ENCODE measurements around the gene STK36. TPM values are rescaled to one million over a fixed set of nuclear protein-coding genes. Genes with fewer than 3 reads are reported as not detected.

The STK36 gene
- total RNA-seq, 2 experiments from 2014 or later, result 9.8 to 12.7 TPM

GRCh38 chr2:218659988-218660358, 11.9 kb upstream of the STK36 start:
- peaks cover 35% of the 10 kb centered on the region for H3K4me1 Mint-ChIP-seq (ENCODE audit: low read depth)
- Histone ChIP-seq H3K9me3 (ENCODE audit: control insufficient read depth in 1 of 2, insufficient read depth in 1 of 2, low read length in 2 of 2) (no peaks in the 10 kb centered on the region), H3K4me1 (ENCODE audit: insufficient read depth, low read length) (peaks cover 19% of the 10 kb centered on the region), H3K36me3 (ENCODE audit: insufficient read depth, low read length) (peaks cover 54% of the 10 kb centered on the region), H3K27me3 (ENCODE audit: control insufficient read depth in 1 of 2, insufficient read depth in 2 of 2, low read length in 2 of 2) (no peaks in the 10 kb centered on the region), H3K4me3 (ENCODE audit: low read length) (peak overlapping the region; percentile 79), H3K27ac (ENCODE audit: low read depth in 1 of 2, low read length in 2 of 2) (peak overlapping the region in 1 of 2 donors; percentile 24)
- no peak for TF ChIP-seq CTCF (IDR thresholded peaks at IDR 0.05)
- H3K27me3 Mint-ChIP-seq, result no peaks in the 10 kb centered on the region
- ChIA-PET POLR2A (interaction anchor here (0.5 to 5.9 kb wide), 17 partner anchors 8 to 937 kb away, joined by 3 to 84 read pairs (median 5); partner anchors contain the start of genes AAMP, DNAJB2, DNPEP and PNKD), CTCF (interaction anchor here (0.7 to 2.8 kb wide), 6 partner anchors 12 to 435 kb away, joined by 3 to 23 read pairs (median 10); partner anchors contain the start of genes RNF25, STK36 and TTLL4)
- intact Hi-C loops (cut with DNase I, micrococcal nuclease), result loop anchor here (1.0 to 10.0 kb wide), 9 partner anchors 11 to 727 kb away; partner anchors contain the start of genes AAMP (in 1 of the 2), CNOT9 (in 1 of the 2), DNPEP (in 1 of the 2) and PNKD (in 1 of the 2)
- H3K36me3 Mint-ChIP-seq (ENCODE audit: low read depth), result peaks cover 88% of the 10 kb centered on the region
- H3K27ac Mint-ChIP-seq, result peak overlapping the region; percentile 89
- ATAC-seq (ENCODE audit: poor library complexity), result no peak
- H3K9me3 Mint-ChIP-seq, result no peaks in the 10 kb centered on the region
- peak overlapping the region; percentile 95 for H3K4me3 Mint-ChIP-seq
- no peak for DNase-seq

GRCh38 chr2:218662377-218662776, 9.5 kb upstream of the STK36 start:
- Mint-ChIP-seq H3K36me3 (ENCODE audit: low read depth) (peaks cover 87% of the 10 kb centered on the region), H3K27ac (no peak overlapping the region), H3K9me3 (no peaks in the 10 kb centered on the region), H3K4me1 (ENCODE audit: low read depth) (peaks cover 29% of the 10 kb centered on the region), H3K27me3 (no peaks in the 10 kb centered on the region), H3K4me3 (peak overlapping the region; percentile 69)
- ChIA-PET POLR2A (interaction anchor here (5.9 kb wide), 1 partner anchor 9 kb away, joined by 84 read pairs; the partner anchor contains the start of genes RNF25 and STK36), CTCF (no interaction called here)
- DNase-seq (no peak), ATAC-seq (ENCODE audit: poor library complexity) (no peak)
- Histone ChIP-seq H3K9me3 (ENCODE audit: control insufficient read depth in 1 of 2, insufficient read depth in 1 of 2, low read length in 2 of 2) (no peaks in the 10 kb centered on the region), H3K4me3 (ENCODE audit: low read length) (no peak overlapping the region), H3K27me3 (ENCODE audit: control insufficient read depth in 1 of 2, insufficient read depth in 2 of 2, low read length in 2 of 2) (no peaks in the 10 kb centered on the region), H3K27ac (ENCODE audit: low read depth in 1 of 2, low read length in 2 of 2) (no peak overlapping the region), H3K36me3 (ENCODE audit: insufficient read depth, low read length) (peaks cover 56% of the 10 kb centered on the region), H3K4me1 (ENCODE audit: insufficient read depth, low read length) (peaks cover 19% of the 10 kb centered on the region)
- intact Hi-C loops (cut with DNase I, micrococcal nuclease), result no loop called here
- no peak for TF ChIP-seq CTCF (IDR thresholded peaks at IDR 0.05)

- intact Hi-C loops (cut with DNase I, micrococcal nuclease), result no loop called here
- Mint-ChIP-seq H3K4me1 (ENCODE audit: low read depth) (peaks cover 25% of the 10 kb centered on the region), H3K27me3 (no peaks in the 10 kb centered on the region), H3K4me3 (no peak overlapping the region), H3K27ac (no peak overlapping the region), H3K9me3 (no peaks in the 10 kb centered on the region), H3K36me3 (ENCODE audit: low read depth) (peaks cover 87% of the 10 kb centered on the region)
- DNase-seq (no peak), ATAC-seq (ENCODE audit: poor library complexity) (no peak)
- no peaks in the 10 kb centered on the region for H3K9me3 ChIP-seq (ENCODE audit: control insufficient read depth in 1 of 2, insufficient read depth in 1 of 2, low read length in 2 of 2)
- H3K27ac ChIP-seq (ENCODE audit: low read depth in 1 of 2, low read length in 2 of 2), result no peak overlapping the region
- ChIA-PET POLR2A (interaction anchor here (5.9 kb wide), 1 partner anchor 8 kb away, joined by 84 read pairs; the partner anchor contains the start of genes RNF25 and STK36), CTCF (no interaction called here)
- TF ChIP-seq CTCF (IDR thresholded peaks at IDR 0.05), result no peak
- H3K4me3 ChIP-seq (ENCODE audit: low read length), result no peak overlapping the region
- no peaks in the 10 kb centered on the region for H3K27me3 ChIP-seq (ENCODE audit: control insufficient read depth in 1 of 2, insufficient read depth in 2 of 2, low read length in 2 of 2)
- H3K4me1 ChIP-seq (ENCODE audit: insufficient read depth, low read length), result peaks cover 17% of the 10 kb centered on the region
- peaks cover 60% of the 10 kb centered on the region for H3K36me3 ChIP-seq (ENCODE audit: insufficient read depth, low read length)
These were observed 9.1 kb upstream of the STK36 start for GRCh38 chr2:218662827-218663226.
